Hepatocyte (in vitro differentiated cells): Measurements from ENCODE around the gene ZBTB16.

ENCODE experiments used
- EZH2 ChIP-seq: fragments of 200-600 bp; sonication (generic); IDR thresholded peaks from 2 replicates; pipeline ENCODE4 v1.6.1; 2016; ENCODE audit warnings: antibody characterized with exemption, mild to moderate bottlenecking, borderline replicate concordance
- TF ChIP-seq, protein P1 (sequence below): fragments of 200-600 bp; sonication (generic); IDR thresholded peaks from 2 replicates; pipeline ENCODE4 v1.5.1; 2016; ENCODE audit warnings: antibody characterized with exemption, mild to moderate bottlenecking; ENCODE audit not compliant: poor library complexity

DNA sequence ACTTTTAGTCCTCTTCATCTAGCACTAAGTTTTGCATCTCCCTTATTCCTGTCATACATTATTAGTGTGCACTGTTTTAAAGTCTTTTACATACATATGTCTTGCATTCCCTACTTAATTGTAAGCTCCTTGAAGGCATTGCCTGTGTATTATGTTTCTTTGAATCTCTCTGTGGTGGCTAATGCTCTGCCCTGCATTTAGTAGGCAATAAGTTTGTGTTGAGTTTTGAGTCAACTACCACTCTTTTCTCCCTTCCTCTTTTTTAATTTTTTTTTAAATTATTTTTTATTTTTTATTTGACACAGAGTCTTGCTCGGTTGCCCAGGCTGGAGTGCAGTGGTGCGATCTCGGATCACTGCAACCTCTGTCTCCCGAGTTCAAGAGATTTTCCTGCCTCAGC lies 78.9 kb downstream of the ZBTB16 start:
- TF ChIP-seq, protein P1, sequence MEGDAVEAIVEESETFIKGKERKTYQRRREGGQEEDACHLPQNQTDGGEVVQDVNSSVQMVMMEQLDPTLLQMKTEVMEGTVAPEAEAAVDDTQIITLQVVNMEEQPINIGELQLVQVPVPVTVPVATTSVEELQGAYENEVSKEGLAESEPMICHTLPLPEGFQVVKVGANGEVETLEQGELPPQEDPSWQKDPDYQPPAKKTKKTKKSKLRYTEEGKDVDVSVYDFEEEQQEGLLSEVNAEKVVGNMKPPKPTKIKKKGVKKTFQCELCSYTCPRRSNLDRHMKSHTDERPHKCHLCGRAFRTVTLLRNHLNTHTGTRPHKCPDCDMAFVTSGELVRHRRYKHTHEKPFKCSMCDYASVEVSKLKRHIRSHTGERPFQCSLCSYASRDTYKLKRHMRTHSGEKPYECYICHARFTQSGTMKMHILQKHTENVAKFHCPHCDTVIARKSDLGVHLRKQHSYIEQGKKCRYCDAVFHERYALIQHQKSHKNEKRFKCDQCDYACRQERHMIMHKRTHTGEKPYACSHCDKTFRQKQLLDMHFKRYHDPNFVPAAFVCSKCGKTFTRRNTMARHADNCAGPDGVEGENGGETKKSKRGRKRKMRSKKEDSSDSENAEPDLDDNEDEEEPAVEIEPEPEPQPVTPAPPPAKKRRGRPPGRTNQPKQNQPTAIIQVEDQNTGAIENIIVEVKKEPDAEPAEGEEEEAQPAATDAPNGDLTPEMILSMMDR: no peak
- no peak for TF ChIP-seq EZH2
